GM19372 (cell line): ENCODE measurements around the gene CAMK2D.

Experiments
- ATAC-seq: cut with Tn5 transposase; IDR thresholded peaks from one replicate; pipeline ENCODE4 v1.9.1; 2021; ENCODE audit warnings: mild to moderate bottlenecking, low read depth, moderate library complexity; ENCODE audit not compliant: unreplicated experiment

Gene CAMK2D

DNA sequence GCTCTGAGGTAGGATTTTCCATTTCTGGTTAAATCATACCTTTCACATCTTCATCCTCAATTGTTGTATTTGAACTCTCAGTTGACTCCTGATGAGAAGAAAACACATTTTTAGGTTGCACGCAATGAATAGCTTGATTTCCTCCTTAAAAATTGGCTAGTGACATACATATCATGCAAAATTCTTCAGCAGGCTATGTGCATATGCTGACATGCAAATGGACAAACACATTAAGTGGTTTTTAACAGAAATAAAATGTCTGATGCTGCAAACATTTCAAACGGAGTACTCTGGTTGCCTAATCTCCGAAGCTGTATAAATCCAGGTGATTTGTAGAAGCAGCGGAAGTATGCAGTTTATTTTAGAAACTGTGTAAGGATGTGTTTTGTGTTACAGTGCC, 261.1 kb downstream of the CAMK2D start:
- no peak for ATAC-seq

DNA sequence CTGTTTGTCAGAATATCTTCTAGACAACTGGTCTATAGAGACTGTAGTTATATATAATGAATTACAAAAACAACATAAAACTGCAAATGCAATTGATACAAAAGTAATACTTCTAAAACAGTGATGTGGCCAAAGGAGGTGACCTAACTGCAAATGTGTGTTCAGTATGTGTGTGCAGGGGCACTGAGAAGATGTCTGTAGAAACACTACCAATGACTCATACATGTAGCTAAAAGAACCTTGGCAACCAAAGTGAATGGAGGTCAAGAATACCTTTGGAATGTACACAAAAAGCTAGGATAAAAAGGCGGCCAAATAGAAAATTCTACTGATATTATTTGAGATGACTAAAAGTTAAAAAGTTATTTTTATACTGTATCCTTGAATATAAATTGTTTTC, 261.8 kb downstream of the CAMK2D start:
- ATAC-seq = no peak

GRCh38 chr4:113499166-113499565, 262.4 kb downstream of the CAMK2D start:
- ATAC-seq = no peak

- ATAC-seq = no peak
Observed at GRCh38 chr4:113497154-113497884, 264.2 kb downstream of the CAMK2D start.

GRCh38 chr4:113496698-113497097, 264.8 kb downstream of the CAMK2D start:
- ATAC-seq = no peak

DNA sequence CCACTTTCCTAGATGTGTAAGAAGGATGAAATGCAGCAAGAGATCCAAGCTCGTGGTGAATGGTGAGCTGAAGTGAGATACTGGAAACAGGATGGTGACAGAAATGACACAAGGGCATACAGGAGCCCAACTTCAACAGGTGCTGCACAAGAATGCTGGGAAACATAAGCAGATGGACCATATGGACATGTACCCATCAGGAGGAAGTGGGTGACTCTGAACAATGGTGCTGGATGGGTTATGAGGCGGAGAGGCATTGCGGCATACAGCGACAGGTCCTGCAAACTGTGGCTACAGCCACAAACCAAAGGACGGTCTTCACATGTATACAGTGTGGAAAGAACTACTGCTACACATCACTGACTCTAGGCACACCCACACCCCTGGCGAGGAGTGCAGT, 265.7 kb downstream of the CAMK2D start:
- no peak for ATAC-seq

DNA sequence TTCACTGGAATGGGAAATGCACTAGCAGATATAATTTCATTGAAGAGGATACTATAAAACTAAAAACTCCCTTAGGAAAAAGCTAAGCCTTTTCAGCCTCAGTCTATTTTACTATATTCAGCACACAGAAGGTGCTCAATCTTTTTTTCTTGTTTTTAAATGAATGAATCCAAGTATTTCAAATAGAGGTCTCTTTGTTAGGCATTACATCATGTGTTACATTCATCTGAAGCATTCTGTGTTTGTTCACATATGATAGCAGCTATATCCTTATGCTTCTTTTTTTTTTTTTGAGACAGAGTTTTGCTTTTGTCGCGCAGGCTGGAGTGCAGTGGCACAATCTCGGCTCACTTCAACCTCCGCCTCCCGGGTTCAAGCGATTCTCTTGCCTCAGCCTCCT, 278.4 kb downstream of the CAMK2D start:
- no peak for ATAC-seq

DNA sequence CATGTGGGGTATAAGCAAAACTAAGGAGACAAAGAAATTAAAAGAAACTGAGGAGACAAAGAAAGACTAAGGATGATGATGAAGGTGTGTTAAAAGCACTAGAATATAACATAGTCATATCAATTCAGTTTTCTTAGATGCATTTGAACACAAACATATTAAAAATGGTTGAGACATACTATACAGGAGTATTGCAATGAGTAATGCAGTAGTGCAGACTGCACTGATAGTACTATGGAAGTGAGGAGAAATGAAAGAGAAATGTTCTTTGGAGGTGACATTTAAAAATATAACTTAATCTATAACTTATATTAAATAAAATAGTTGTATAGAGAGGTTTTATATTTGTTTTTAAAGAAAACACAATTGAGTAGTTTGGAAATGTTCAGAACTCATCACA, 279.2 kb downstream of the CAMK2D start:
- no peak for ATAC-seq

DNA sequence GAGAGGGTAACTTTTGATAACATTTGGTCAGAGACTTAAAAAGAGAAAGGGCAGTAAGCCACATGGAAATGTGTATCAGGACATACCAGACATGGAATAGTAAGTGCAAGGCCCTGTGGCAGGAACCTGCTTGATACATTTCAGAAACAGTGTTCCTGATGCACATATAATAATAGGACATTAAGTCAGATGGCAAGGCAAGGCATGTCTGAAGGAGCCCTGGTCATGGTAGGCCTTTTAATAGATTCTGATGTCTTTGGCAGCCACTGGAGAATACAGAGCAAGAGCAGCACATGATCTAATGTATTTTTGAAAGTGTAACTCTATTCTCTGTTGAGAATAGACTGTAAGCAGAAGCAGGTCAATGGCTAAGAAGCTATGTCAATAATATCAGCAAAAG, 279.7 kb downstream of the CAMK2D start:
- ATAC-seq = no peak

- ATAC-seq = no peak
Observed at GRCh38 chr4:113480109-113480508, 281.4 kb downstream of the CAMK2D start.

GRCh38 chr4:113478032-113478431, 283.5 kb downstream of the CAMK2D start:
- ATAC-seq = no peak

DNA sequence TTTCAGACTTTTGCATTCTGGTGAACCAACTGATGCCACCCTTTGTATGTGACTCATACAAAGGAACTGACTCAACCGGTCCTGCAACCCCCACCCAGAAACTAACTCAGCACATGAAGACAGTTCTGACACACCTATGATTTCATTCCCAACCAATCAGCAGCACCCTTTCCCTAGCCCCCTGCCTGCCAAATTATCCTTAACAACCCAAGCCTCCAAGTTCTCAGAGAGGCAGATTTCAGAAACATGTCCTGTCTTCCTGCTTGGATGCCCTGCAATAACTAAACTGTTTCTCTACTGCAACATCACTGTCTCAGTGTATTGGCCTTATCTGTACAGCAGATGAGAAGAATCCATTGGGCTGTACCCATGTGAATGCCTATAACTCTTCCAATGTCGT, 284.7 kb downstream of the CAMK2D start:
- no peak for ATAC-seq

DNA sequence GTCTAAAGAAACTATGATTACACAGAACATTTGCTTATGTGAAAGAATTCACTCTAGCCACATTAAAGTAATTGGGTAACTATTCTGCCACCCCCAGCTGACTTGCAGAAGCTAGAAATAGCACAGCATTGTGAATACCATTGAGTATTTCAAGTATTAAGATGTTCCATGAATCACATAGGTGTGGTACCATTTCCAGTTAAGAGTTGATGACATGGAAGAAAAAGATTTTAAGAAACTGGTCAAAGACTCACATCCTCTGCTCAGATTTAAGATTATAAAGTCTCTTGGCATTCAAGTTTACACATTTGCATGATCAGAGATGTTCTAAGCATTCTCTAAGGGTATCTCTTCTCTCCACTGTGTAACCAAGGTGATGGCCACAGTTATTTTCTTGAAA, 287.5 kb downstream of the CAMK2D start:
- ATAC-seq = no peak

DNA sequence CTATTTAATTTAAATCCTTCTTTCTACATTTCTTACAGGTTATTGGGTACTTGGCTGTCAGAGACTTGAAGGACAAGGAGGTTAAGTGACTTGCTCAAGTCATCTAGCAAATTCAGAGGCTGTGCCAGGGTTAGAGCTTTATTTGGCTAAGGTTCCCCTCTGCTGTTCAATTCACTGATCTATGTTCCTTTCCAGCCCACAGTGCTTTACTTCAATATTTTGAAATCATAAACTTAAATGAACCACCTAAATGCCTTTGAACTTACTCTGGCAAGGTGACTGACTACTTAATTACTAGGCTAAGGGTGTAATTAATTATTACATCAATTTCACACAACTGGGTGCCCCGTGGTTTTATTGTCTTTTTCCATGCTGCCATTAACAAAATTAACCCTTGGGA, 288.7 kb downstream of the CAMK2D start:
- ATAC-seq = no peak

- no peak for ATAC-seq
Observed at GRCh38 chr4:113471146-113471860, 290.2 kb downstream of the CAMK2D start.

DNA sequence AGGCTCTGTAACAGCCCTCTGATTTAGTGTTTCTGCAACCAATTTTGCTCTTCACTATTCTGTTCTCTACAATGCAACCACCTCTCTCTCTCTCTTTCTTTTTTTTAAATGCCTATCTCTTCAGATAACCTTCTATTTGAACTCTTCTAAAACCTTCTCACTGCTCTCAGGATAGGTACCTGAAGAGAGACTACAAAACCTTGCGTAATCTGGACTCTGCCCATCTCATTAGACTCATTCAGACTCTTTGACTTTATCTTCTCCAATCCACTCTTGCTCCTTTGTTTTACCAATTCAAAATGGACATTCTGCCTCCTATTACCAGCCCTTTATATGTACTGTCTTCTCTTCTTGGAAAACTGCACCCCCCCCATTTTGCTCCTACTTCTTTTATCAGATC, 291.6 kb downstream of the CAMK2D start:
- ATAC-seq = no peak

- no peak for ATAC-seq
Observed at GRCh38 chr4:113469023-113469390, 292.5 kb downstream of the CAMK2D start.

- no peak for ATAC-seq
Observed at GRCh38 chr4:113468165-113469022, 293.1 kb downstream of the CAMK2D start.

- ATAC-seq = no peak
Observed at GRCh38 chr4:113467581-113467980, 294.0 kb downstream of the CAMK2D start.

- no peak for ATAC-seq
Observed at GRCh38 chr4:113462286-113462685, 299.3 kb downstream of the CAMK2D start.

- no peak for ATAC-seq
Observed at GRCh38 chr4:113461281-113461680, 300.3 kb downstream of the CAMK2D start.
